GM10266 (cell line): ENCODE results near the gene NOTCH1.

Experiments used
- DNase-seq: peaks from one replicate; pipeline ENCODE4 v3.0.0; 2012; ENCODE audit errors: extremely low spot score
- CTCF ChIP-seq: IDR thresholded peaks from 2 replicates; pipeline ENCODE4 v1.5.1; 2012; ENCODE audit warnings: mild to moderate bottlenecking, low read depth; ENCODE audit not compliant: control insufficient read depth, insufficient read depth; ENCODE audit errors: missing control alignments

NOTCH1 gene

DNA sequence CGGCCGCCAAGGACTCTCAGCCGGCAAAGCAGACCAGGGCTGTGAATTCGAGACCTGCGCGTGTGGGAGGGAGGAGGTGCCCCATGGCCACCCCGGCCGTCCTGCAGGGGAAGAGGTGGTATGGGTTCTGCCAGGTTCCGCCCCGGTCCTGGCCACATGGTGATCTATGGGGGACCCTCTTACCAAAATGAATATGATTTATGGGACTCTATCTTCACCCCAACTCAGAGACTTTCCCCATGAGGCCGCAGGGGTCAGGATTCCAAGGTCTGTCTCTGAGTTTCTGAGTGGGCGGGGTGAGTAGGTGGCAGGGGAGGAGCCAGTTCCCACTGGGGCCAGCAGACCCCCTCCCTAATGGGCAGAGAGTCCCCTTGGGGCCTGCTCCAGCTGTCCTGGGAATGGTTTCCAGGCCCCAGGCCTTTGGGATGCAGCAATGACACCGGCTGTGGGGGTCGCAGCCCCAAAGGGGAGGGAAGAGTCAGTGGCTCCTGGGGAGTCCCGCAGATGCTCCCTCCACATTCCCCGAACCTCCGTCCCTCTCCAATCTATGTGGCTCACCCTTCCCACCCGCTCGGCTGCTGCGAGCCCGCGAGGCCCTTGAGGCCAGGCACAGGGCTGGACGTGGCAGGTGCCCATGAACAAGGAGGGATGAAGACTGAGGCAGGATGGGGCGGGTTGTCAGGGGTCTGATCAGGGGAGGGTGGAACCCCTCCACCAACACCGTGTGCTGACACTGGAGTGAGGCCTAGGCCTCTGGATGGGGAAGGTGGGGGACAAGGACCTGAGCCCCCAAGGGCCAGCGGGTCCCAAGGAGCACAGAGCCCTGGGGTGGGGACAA lies 20.1 kb upstream of the NOTCH1 start:
- no peak for TF ChIP-seq CTCF
- no peak for DNase-seq

GRCh38 chr9:136565086-136565714 lies 19.4 kb upstream of the NOTCH1 start:
- no peak for TF ChIP-seq CTCF
- DNase-seq, result no peak

DNA sequence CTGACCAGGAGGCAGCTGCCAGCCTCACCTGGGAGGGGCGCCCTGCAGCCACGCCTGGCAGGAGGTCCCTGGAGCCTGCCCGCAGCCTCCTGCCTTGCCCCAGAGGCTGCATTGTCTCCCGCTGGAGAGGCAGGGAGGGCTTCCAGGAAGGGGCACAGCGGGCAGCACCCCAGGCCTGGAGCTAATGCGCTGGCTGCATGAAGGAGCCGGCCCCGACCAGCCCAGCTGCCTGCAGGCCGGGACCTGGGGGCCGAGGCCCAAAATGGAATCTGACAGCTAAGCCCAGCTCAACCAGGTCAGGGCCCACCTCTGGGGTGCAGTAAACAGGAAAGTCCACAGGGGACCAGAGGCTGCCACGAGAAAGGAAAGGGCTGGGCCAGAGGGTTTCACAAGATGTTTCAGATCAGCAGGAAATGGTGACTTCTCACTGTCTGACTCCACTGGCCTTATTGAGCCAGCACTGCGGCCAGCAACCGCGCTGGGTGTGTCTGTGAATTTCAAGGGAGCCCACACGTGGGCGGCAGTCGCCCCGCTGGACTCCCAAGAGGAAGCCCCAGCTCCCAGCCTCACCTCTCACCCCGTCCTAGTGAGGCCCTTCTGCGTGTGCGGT lies 18.6 kb upstream of the NOTCH1 start:
- TF ChIP-seq CTCF, result peak; percentile 7
- peak; percentile 84 for DNase-seq

DNA sequence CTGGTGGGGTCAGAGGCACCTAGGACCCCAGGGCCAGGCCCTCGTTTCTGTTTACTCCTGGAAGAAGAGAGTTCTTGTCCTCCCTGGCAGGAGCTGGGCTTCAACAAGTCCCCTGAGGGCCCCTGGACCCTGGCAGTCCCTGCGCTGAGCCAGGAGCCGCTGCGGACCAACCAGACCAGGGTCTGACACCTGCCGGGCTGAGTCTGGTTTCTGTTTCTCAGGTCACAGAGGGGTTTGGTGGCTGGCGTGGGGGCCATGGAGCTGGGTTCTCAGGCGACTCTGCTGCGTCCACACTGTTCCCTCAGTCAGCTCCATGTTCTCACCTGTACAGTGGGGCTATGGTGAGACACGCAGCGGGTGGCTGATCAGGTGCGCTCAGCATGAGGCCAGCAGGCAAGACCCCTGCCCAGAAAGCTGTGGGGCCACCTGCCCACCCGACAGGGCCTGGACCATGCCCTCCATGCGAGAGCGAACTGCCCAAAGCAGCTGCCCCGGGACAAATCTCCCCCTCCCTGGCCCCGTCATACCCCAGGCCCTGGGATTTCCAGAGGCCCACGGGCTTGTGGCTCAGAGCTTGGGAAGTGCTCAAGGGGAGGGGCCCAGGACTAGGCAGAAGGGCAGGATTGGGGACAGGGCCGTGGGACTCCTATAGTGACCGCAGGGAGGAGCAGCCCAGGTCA lies 17.9 kb upstream of the NOTCH1 start:
- TF ChIP-seq CTCF, result no peak
- no peak for DNase-seq

DNA sequence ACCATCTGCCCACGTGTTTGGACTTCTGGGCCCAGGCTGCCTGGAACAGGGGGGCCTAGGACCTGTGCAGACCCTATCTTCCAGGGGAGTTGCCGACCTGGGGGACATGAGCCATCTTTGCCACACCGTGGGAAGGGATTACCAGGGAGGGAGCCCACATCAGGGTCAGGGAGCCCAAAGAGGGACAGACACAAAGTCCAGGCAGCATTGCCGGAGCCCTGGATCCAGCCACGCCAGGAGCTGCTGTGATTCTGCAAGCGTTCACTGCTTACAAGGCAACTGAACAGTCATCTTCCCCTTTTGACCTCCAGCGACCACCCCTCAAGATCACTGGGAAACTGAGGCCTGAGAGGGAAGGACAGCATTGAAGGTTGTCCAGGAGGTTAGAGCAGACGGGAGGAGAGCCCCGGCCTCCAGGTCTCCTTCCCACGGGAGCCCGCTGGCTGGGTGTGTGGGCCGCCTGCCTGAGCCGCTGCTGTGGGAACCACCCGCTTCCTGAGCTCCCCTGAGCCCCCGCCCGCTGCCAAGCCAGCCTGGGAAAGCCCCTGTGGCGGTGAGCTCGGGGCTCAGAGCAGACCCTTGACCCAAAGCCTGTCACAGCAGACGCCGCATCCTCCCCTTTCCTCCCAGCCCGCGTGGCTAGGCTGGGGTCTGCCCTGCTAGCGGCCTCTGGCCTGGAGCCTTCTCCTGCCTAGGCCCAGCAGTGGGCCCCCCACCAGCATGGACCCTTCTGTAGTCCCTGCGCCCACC lies 17.1 kb upstream of the NOTCH1 start:
- no peak for DNase-seq
- TF ChIP-seq CTCF, result no peak

GRCh38 chr9:136561779-136562178 lies 15.9 kb upstream of the NOTCH1 start:
- no peak for TF ChIP-seq CTCF
- no peak for DNase-seq
